ENCODE results near the gene INPP5K. TPM values are rescaled to one million over a fixed set of nuclear protein-coding genes. Genes with fewer than 3 reads are reported as not detected.
A peak's percentile ranks its signal among the peaks of the same experiment; 100 is the strongest.

The INPP5K gene
- total and polyA plus RNA-seq, 2 of the 4 experiments (the other 2 are of a cell fraction): 14.9 to 17.4 TPM

DNA sequence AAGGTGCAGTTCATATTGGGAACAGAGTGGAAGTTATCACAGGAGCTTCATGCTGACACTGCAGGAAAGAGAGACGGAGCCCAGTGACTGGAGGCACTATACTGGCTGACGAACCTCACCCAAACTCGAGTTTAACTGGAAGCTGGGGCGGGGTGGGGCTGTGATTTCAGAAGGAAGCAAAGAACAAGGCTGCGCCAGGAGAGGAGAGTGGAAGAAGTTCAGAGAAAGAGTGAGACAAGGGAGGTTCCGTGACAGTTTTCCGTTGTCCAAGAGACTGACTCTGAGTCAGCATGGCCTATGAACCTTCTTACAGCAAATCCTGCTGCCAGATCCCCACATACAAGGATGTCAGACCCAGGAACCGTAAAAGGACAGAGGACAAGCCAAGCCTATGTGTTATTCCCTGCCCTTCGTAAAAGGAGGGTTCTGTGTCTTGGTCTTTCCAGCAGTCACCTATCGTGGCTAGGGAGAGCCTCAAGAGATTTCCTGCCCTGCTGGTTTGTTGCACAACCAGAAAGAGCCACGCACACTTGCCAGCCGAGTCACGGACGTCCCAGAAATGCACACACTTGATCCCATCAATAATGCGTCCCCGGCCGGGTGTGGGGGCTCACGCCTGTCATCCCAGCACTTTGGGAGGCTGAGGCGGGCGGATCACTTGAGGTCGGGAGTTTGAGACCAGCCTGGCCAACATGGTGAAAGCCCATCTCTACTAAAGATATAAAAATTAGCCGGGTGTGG lies 41.1 kb upstream of the INPP5K start:
- Histone ChIP-seq H2AFZ (replicated peaks; ENCODE audit: low read length, poor library complexity) (no peak overlapping the region), H3K4me3 (ENCODE audit: insufficient read depth, low read depth, low read length) (no peak overlapping the region), H3K4me2 (ENCODE audit: low read depth, low read length) (no peak overlapping the region), H4K5ac (ENCODE audit: low read depth, low read length) (no peak overlapping the region), H4K20me1 (ENCODE audit: insufficient read depth, low read length) (peaks cover 82% of the 10 kb centered on the region), H3K4ac (ENCODE audit: low read depth, low read length) (no peak overlapping the region), H3K9ac (ENCODE audit: low read depth, low read length) (no peak overlapping the region), H3K14ac (replicated peaks; ENCODE audit: low read depth, low read length) (no peak overlapping the region), H4K91ac (ENCODE audit: insufficient read depth, low read depth, low read length) (no peak overlapping the region), H2AK5ac (ENCODE audit: low read depth, low read length) (no peak overlapping the region), H4K8ac (ENCODE audit: low read depth in 2 of 2, low read length in 2 of 2) (no peak overlapping the region), H3K27me3 (ENCODE audit: control insufficient read depth, insufficient read depth, low read length) (no peaks in the 10 kb centered on the region), H2BK20ac (ENCODE audit: low read depth, low read length) (no peak overlapping the region), H2BK15ac (ENCODE audit: low read depth, low read length) (no peak overlapping the region), H2AK9ac (replicated peaks; ENCODE audit: low read depth, low read length, poor library complexity) (peak overlapping the region; percentile 15), H3K27ac (ENCODE audit: insufficient read depth, low read length) (no peak overlapping the region), H3K23ac (ENCODE audit: low read depth, low read length) (no peak overlapping the region), H3K79me1 (ENCODE audit: low read depth in 1 of 2, low read length in 2 of 2) (peaks cover 28 to 91% of the 10 kb centered on the region in 2 experiments), H2BK120ac (ENCODE audit: low read depth, low read length) (no peak overlapping the region), H2BK5ac (ENCODE audit: low read depth, low read length, poor library complexity, severe bottlenecking) (no peak overlapping the region), H3K56ac (ENCODE audit: extremely low read depth, insufficient read depth, low read length) (no peak overlapping the region), H3K9me1 (ENCODE audit: insufficient read depth, low read length) (peaks cover 30% of the 10 kb centered on the region), H3K4me1 (ENCODE audit: control insufficient read depth, insufficient read depth, low read length) (peaks cover 9% of the 10 kb centered on the region; the same call in 1 of the 2 replicates), H3K18ac (ENCODE audit: low read depth, low read length) (no peak overlapping the region), H3K9me3 (ENCODE audit: control insufficient read depth, insufficient read depth, low read length) (no peaks in the 10 kb centered on the region), H3K36me3 (ENCODE audit: control insufficient read depth, insufficient read depth, low read length) (peaks cover 23% of the 10 kb centered on the region)
- DNase-seq (peak; percentile 37), ATAC-seq (ENCODE audit: low read depth) (no peak)
- ChIA-PET CTCF (no interaction called here), POLR2A (ENCODE audit: unreplicated experiment) (no interaction called here)
- TF ChIP-seq CEBPB (IDR thresholded peaks at IDR 0.05; ENCODE audit: low read depth, low read length): peak; percentile 25; the same call in 1 of the 2 replicates
- TF ChIP-seq MAZ (IDR thresholded peaks at IDR 0.05; ENCODE audit: borderline replicate concordance, low read depth, low read length): no peak
- WGBS, 2 experiments (ENCODE audit: extremely low coverage in 2 of 2, insufficient read length in 1 of 2): 90% methylated on average over 5 of the region's 22 CpGs; no CpG with 5 or more reads in 1 of the 2 experiments
- in situ Hi-C loops (cut with MboI; ENCODE audit: low sequenced_read_pairs) (no loop called here), intact Hi-C loops (cut with micrococcal nuclease) (no loop called here), dilution Hi-C loops (cut with HindIII; ENCODE audit: low sequenced_read_pairs, unreplicated experiment) (no loop called here)
- BruUV-seq (replicated peaks): no TSS peak

All from IMR-90 (cell line).